GM18526 (cell line): Measurements from ENCODE around the gene AGAP3.

Experiments
- POLR2A ChIP-seq: IDR thresholded peaks from 3 replicates; pipeline ENCODE4 v1.6.1; 2011; ENCODE audit not compliant: insufficient read length; ENCODE audit errors: extremely low read depth

The AGAP3 gene

GRCh38 chr7:151078233-151079040, 7.8 kb upstream of the AGAP3 start:
- no peak for TF ChIP-seq POLR2A

GRCh38 chr7:151079199-151079910, 6.9 kb upstream of the AGAP3 start:
- no peak for TF ChIP-seq POLR2A

DNA sequence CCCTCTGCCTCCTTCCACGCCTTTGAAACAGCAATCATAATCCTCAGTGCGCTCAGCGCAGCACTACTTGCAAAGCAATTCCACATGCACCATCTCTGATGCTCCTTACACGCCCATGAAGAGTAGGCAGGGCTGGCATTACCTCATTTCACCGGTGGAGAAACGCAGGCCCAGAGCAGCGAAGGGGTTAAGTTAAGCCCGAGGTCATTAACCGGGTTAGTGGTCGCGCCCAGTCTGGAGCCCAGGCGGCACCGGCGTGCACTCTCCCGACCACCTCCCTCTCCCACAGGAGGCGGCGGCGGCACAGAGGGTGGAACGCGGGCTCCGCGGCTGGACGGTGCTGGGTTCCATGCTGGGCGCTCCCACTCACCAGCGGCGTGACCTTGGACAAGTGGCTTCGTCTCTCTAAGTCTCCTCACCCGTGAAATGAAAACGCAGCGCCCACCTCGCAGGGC, 6.2 kb upstream of the AGAP3 start:
- TF ChIP-seq POLR2A, result no peak

GRCh38 chr7:151080522-151081169, 5.6 kb upstream of the AGAP3 start, which contains the start of gene FASTK:
Gene FASTK (minus strand): TSS chr7:151080809. CDS start chr7:151080766, 43 bp downstream.
- TF ChIP-seq POLR2A, result peak; percentile 86

DNA sequence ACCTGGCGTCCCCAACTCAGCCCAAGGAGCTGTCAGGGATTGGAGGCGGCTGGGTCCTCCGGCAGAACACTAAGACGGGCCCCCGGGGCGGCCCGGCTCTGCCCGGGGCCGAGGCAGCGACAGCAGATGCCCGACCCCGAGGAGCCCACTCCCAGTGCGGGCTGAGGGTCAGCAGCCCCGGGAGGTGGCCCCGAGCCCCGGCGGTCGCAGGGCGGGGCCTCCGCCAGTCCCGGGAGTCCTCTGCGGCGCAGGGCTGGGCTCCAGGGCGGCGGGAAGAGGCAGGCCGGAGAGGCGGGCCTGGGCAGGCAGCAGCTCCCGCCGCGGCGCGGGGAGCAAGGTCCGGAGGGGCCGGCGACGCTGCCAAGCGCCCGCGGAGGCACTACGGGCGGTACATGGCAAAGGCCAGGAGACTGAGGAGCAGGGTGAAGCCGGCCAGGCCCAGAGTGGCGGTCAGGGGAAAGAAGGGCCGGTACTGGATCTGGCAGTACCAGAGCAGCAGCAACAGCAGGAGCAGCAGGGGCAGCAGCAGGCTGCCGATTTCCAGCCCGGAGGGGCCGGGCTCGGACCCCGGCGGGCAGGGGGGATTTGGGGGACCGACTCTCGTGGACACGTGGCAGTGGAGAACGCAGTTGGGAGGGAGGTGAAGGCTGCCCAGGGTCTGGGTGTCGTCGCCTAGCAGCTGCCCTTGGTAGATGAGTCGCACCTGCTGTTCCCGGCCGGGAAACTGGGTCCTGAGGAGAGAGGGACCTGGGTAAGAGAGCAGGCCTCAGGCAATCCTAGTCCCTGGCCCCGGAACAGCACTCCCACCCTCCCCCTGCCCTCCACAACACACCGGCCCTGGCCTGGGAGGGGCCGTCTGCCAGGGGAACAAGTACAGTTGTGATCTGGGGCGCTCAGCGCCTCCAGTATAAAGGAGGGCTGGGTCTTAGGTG, 4.8 kb upstream of the AGAP3 start:
- no peak for TF ChIP-seq POLR2A

DNA sequence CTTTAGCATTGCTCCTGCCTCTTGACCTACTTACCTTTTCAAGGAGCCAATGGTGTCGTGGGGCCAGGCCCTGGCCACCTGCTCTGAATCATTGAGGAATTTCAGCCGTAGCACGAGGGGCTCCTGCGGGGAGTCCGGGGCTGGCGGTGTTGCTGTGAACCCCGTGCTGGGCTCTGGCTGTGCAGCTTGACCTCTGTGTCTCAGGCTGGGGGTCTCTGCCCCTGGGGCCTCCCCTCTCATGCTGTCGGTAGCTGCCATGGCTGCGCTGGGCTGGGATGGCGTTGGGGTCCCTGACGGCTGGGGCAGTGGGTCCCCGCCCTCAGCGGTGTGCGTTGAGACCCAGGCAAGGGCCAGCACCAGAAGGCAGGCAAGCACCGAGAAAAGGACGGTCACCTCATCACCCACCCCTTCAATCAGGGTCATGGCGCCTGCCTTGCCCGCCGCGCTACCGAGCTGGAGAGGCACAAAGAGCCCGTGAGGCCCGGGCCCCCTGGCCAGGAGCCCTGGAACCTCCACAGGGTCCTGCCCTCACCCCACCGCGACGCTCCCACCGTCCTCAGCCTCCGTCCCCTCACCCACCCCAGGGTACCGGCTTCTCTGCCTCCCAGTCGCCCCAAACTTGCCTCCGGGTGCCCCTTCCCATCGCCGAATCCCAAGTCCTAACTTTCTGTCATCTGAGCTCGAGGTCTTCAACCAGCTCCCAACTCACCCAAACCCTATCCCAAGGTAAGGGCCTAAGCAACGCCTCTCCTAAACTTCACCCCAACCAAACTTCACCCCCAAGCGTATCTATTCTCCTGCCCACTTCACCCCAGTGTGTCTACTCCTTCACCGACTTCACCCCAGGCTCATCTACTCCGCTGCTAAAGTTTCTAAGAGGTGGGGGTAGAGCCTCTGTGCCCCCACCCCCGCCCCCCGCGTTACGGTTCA, 3.9 kb upstream of the AGAP3 start:
- no peak for TF ChIP-seq POLR2A

GRCh38 chr7:151083071-151083823, 3.0 kb upstream of the AGAP3 start, which contains the start of gene TMUB1:
Gene TMUB1 (minus strand): TSS chr7:151083493. CDS start chr7:151082563, 930 bp downstream.
- TF ChIP-seq POLR2A, result peak; percentile 57

- TF ChIP-seq POLR2A, result no peak
Observed at GRCh38 chr7:151083824-151084160, 2.5 kb upstream of the AGAP3 start.

GRCh38 chr7:151085329-151085690, 965 bp upstream of the AGAP3 start:
- TF ChIP-seq POLR2A, result no peak

GRCh38 chr7:151086802-151087244, 548 bp downstream of the AGAP3 start:
- TF ChIP-seq POLR2A, result no peak

- TF ChIP-seq POLR2A, result peak; percentile 40
Observed at GRCh38 chr7:151087245-151088018, 1.2 kb downstream of the AGAP3 start.
